ENCODE measurements around the gene TM9SF4.

TM9SF4 gene, protein sequence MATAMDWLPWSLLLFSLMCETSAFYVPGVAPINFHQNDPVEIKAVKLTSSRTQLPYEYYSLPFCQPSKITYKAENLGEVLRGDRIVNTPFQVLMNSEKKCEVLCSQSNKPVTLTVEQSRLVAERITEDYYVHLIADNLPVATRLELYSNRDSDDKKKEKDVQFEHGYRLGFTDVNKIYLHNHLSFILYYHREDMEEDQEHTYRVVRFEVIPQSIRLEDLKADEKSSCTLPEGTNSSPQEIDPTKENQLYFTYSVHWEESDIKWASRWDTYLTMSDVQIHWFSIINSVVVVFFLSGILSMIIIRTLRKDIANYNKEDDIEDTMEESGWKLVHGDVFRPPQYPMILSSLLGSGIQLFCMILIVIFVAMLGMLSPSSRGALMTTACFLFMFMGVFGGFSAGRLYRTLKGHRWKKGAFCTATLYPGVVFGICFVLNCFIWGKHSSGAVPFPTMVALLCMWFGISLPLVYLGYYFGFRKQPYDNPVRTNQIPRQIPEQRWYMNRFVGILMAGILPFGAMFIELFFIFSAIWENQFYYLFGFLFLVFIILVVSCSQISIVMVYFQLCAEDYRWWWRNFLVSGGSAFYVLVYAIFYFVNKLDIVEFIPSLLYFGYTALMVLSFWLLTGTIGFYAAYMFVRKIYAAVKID

DNA sequence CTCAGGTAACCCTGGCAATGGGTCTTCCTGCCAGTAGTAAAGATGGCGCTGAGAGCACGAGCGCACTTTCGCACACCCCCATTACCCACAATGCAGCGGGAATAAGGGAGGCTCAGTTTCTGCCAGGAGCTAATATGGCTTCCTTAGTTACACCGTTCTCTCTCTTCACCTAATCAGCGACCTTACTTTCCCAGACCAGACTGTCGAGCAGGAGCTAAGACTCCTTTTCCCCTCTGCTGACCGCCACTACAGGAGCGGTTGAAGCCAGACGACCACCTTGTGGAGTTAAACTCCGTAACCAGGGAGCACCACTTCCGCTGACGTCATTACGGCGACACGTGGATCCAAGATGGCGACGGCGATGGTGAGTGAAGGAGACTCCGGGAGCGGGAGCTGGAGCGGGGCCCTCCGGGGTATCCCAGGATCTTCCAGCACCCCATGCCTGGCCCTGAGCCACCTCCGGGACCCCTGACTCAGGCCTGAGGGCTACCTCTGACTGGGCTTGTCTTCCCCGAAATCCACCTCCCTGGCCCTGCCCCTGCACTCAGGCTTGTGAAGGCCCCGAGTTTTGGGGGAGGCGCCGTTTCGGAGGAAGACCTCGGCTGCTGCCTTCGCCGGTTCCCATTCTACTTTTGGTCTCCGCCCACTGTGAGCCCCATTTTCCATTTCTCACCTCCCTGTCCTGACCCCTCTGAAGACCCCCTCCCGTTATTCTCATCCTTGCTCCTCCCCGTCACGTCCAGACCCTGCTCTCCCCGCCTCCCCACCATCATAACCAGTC lies at the start of gene TM9SF4:
TM9SF4 (plus strand) TSS at position 323 of the 781 bp plus-strand sequence; CDS start at position 350, 27 bp downstream.
- ATAC-seq = peak; percentile 87

DNA sequence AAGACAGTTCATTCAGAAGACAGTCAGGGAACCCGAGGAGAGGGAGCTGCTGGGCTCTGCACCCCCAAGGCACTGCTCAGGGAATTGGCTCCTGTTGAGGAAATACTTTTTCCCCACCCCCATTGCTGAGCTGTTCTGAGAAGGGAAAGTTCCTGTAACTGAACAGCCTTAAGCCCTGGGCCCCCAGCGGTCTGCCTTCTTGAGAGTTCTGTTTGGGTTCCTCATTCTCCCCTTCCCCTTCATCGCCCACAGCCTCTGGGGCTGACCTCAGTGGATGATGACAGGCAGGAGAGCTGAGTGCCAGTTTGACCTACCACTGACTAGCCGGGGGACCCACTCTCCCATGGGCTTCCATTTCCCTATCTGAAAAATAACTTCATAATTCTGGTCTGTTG lies 46.7 kb upstream of the TM9SF4 start:
- peak in 1 of 2 donors; percentile 20 for ATAC-seq

DNA sequence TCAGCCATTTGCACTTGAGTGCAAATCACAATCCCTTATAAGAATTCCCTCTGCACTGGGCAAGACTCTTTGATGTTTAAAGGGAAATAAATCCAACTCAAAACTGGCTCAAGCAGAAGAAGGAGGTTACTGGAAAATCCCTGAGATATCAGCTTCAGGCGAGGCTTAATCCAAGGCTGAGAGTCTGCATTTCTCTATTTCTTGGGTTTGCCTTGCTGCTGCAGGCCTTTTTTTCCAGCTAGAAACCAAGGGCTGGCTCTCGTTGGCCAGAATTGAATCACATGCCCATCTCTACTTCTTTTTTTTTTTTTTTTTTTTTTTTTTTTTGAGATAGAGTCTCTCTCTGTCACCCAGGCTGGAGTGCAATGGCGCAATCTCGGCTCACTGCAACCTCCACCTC lies 45.8 kb upstream of the TM9SF4 start:
- ATAC-seq = no peak

DNA sequence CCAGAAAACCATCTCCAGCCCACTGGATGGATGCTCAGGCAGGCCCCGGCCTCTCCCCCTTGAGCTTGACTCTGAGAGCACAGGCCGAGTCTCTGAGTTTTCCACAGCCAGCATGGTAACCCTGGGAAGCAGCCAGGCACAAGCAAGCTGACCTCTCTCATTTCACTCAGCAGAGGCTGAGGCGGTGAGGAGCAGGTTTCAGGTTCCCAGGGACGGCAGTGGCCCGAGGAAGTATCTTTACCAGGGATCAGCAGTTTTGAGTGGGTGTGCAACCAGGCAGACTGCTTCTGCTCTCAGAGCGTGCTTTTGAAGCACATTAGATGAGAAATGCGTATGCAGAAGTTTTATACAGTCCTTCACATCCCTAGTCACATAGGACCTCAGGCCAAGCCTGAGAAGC lies 44.8 kb upstream of the TM9SF4 start:
- ATAC-seq = no peak

DNA sequence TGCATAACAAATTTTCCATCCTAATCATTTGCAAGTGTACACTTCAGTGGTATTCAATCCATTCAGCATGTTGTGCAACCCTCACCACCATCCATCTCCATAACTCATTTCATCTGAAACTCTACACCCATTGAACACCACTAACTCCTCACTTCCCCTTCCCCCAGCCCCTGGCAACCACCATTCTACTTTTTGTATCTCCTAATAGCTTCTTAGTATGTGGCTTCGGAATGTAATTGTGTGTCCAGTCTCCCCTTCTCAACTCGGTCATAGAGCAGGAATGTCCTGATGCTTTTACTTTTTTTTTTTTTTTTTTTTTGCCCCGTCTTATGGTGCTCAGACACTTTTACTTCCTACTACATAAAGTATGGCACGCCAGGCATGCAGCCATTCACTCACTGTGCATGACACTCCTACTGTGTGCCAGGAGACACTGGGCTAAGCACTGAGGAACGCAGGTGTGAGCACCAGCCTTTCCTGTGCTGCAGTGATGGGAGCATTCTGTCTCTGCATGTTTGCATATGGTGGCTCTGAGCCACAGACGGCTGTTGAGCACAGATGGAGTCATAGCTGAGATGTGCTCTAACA lies 42.2 kb upstream of the TM9SF4 start:
- no peak for ATAC-seq

DNA sequence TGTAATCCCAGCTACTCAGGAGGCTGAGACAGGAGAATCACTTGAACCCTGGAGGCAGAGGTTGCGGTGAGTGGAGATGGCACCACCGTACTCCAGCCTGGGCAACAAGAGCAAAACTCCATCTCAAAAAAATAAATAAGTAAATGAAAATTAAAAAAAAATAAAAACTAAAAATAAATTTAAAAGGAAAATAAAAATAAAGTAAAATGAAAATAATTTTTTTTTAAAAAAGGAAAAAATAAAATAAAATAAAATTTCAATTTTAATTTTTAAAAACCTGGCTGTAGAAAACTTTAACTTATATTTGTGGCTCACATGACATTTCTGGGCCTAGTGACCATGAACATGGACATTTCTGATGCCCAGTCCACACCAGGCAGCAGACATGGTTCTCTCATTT lies 41.3 kb upstream of the TM9SF4 start:
- ATAC-seq = no peak

DNA sequence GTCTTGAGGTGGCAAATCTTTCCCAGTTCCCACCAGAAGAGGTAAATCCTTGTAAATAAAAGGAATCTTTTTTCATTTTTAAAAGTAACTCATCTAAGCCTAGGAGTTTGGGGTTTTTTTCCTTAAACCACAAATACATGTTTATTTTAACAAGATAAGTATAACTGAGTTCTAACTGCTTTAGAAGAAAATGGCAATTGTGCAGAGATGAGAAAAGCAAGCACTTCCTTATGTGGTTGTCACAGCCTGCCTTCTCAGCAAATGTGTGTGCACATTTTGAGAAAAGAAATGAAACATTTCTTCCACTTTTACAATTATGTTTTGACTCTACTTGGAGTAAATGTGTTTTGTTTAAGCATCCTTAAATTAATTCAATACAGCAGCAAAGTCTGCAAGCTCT lies 39.8 kb upstream of the TM9SF4 start:
- ATAC-seq = no peak

DNA sequence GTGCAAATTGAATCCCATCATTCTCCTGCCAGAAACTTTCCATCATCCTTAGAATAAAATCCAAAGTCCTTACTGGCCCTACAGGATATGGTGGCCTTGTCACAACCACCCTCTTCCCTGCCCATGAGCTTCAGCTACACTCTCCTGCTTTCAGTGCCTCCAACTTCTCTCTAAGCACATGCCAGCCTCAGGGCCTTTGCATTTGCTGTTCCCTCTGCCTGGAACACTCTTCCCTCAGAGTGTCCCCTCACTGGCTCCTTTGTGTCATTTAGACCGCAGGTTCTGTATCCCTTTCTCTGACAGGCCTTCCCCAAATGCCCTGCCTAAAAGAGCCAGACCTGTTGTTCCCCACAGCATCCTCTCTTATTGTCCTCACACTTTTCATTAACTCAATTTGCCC lies 39.2 kb upstream of the TM9SF4 start:
- ATAC-seq = no peak

DNA sequence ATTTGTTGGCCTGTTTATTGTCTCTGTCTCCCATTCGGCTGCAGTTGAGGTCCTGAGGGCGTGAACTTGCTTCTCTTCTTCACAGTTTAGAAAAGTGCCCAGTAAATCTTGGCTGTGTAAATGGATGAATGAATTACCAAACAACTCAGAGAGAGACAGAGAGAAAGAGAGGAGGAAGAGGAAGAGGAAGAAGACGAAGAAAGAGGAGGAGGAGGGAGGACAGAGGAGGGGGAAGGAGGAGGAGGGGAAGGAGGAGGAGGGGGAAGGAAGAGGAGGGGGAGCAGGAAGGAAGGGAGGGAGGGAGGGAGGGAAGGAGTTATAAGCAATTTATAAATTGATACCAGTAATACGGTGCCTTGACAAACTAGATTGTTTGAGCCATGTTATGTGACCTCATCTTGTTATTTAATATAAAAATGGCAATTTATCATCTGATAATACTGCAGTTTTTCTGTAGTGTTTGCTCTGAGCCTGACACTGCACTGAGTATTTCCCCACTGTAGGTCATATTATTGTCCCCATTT lies 38.8 kb upstream of the TM9SF4 start:
- ATAC-seq = no peak

DNA sequence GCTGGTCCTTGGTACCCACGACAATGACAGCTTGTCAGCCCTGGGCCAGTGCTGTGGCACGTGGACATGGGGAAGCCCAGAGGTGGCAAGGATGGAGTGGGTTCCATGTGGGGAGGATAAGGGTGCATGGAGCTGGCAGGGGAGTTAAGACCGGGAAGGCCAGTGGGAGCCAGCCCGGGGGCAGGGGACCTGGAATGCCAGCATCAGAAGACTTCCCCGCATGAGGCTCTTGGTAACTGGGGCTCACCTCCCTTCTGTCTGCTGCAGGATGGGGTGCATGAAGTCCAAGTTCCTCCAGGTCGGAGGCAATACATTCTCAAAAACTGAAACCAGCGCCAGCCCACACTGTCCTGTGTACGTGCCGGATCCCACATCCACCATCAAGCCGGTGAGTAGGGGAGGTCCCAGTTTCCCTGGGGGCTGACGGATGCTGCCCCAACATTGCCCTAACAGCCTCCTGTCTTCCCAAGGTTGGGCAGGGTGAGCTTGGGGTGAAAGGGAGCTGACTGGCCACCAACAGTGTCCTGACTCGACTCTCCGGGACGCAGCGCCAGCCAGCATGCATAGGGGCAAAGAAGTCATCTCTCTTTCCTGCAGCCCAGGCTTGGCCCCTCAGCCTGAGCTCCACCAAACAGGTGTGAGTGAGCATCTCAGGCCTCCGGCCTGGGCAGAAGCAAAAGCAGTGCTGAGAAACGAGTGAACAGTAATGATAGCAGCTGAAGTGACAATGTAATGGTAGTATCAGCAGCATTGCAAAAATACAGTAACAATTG lies 37.9 kb upstream of the TM9SF4 start:
- ATAC-seq = no peak

DNA sequence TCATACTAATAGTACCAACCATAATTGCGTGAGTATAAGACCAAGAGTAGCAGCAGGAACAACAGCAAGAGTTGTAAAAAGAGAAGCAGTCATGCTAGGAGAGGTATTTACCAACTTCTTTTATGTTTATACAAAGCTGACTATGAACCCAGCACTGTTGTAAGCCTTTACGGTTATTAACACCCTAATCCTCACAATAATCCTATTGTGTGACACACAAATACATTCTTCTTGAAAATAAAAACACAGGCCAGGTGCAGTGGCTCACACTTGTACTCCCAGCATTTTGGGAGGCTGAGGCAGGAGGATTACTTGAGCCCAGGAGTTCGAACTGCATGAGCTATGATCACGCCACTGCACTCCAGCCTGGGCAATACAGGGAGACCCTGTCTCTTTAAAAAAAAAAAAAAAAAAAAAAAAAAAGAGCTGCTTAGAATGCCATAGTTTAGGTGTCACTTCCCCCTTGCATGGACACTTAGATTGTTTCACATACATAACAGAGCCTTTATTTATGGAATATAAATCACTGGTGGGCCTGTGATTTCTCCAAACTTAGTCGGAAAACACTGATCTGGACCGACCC lies 37.3 kb upstream of the TM9SF4 start:
- ATAC-seq = no peak

DNA sequence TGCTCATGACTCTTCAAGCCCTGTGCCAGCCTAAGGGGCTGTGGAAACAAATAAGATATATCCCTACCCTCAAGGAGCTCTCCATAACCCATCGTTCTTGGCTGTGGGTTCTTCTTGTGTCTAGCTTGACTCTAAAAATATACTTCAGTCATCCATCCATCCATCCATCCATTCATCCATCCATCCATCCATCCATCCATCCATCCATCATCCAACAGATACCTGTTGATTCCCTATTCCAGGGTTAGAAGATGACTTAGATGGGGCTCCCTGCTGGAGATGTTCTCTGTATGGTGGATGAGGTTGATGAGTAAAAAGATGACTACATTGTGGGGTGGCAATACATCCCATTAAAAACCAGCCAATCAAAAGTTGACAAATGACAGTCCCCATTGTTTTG lies 34.0 kb upstream of the TM9SF4 start:
- no peak for ATAC-seq

DNA sequence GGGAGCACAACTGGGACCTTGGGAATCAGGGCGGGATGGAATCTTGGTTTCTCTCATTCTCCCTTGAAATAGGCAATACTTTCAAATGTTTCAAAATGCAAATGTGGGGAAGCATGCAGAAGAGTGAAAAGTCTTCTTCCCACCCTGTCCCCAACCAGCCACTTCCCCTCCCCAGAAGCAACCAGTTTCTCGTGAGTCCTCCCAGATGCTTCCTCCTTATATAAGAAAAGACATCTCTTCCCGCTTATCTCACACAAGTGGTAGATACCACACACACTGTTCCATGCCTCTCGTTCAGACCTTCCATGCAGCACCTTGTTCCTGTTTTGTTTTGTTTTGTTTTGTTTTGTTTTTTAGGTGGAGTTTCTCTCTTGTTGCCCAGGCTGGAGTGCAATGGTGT lies 32.3 kb upstream of the TM9SF4 start:
- ATAC-seq = no peak

DNA sequence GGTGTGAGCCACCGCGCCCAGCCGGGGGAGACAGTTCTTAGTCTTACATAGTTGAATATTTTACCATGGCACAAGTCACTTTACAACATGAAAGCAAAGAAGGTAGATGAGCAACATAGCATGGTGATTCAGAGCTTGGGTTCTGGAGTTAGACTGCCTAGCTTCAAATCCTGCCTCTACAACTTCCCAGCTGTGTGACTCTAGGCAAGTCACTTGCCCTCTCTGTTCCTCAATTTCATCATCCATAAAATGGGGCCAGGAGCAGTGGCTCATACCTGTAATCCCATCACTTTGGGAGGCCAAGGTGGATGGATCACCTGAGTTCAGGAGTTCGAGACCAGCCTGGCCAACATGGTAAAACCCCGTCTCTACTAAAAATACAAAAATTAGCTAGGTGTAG lies 31.2 kb upstream of the TM9SF4 start:
- ATAC-seq = no peak

DNA sequence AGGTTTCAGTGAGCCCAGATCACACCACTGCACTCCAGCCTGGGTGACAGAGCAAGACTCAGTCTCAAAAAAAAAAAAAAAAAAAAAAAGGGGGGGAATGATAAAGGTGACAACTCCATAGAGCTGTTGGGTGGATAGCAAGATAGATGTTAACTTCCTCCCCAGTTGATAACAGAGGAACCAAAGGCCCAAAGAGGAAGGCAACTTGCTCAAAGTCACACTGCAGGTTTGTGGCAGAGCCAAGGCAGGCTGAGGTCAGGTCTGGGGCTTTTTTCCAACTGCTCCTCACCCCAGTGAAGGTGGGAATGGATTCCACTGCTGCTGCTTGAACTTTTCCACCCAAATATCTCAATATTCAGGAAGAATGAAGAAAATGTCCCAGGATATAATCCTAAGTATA lies 30.7 kb upstream of the TM9SF4 start:
- no peak for ATAC-seq

DNA sequence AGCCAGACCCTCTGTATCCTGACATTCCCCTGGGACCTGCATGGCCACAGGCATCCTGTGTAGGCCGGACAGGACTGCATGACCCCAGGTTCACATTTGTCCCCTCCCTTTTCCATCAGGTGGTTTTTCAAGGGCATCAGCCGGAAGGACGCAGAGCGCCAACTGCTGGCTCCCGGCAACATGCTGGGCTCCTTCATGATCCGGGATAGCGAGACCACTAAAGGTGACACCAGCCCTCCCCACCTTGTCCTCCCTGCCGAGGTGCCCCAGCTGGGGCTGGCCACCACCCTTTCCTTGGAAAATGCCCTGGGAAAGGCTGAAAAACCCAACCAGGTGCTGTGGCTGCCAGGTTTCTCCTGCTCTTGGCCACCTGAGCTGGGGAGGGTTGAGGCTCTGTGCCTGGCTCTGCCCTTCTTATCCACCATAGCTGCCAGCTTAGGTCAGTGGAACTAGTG lies 29.8 kb upstream of the TM9SF4 start:
- ATAC-seq = no peak

DNA sequence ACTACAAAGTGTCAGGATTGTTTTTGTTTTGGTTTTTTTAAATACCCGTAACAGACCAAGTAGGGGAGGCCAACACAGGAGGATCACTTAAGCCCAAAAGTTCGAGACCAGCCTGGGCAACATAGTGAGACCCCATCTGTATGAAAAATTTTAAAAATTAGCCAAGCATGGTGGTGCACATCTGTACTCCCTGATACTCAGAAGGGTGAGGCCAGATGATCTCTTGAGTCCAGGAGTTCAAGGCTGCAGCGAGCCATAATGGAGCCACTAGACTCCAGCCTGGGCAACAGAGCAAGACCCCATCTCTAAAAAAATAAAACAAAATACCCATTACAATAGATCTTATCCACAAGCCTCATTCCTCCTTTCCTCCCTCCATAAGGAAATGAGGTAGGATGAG lies 28.7 kb upstream of the TM9SF4 start:
- ATAC-seq = no peak

DNA sequence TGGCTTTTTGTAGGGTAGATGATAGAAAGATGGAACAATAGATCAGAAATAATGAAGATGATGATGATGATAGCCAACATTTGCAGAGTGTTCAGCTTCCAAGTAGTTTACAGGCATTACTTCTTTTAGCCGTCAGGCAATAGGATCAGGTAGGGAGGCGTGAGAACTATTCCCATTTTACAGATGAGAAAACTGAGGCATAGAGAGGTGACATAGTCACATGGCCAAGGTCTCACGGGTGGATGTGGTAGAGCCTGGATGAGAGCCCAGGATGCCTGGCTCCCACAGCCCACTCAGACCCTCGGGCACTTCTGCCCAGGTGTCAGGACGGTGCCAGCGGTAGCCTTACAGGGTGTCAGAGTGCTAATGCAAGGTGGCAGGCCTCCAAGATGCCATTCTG lies 26.0 kb upstream of the TM9SF4 start:
- no peak for ATAC-seq

DNA sequence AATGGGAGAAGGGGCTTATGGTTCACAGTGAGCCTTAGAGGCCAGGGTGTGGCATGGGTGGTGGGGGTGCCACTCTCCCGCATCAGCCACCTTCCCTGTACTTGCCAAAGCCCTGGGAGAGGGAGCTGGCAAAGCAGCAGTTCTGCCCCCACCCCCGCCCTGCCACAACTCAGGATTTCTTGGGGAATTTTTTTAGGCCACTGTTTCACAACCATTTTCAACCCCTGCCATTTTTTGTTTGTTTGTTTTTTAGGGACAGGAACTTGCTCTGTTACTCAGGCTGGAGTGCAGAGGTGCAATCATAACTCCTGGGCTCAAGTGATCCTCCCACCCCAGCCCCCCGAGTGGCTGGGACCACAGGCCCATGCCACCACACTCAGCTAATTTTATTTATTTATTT lies 22.4 kb upstream of the TM9SF4 start:
- ATAC-seq = no peak

DNA sequence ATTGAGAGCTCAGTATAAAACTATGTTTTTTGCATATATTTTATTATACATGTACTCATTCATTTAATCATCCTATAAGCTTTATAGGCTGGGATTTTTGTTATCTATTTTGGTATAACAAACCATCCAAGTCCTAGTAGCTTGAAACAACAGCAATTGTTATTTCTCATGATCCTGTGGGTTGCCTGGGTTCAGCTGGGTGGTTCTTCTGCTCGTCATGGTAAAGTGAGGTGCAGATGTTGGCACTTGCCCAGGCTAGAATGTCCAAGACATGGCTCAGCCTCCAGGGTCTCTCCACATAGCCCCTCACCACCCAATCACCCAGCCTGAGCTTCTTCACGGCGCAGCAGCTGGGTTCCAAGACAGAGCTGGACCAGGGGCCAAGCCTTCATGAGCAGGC lies 20.8 kb upstream of the TM9SF4 start:
- ATAC-seq = no peak

DNA sequence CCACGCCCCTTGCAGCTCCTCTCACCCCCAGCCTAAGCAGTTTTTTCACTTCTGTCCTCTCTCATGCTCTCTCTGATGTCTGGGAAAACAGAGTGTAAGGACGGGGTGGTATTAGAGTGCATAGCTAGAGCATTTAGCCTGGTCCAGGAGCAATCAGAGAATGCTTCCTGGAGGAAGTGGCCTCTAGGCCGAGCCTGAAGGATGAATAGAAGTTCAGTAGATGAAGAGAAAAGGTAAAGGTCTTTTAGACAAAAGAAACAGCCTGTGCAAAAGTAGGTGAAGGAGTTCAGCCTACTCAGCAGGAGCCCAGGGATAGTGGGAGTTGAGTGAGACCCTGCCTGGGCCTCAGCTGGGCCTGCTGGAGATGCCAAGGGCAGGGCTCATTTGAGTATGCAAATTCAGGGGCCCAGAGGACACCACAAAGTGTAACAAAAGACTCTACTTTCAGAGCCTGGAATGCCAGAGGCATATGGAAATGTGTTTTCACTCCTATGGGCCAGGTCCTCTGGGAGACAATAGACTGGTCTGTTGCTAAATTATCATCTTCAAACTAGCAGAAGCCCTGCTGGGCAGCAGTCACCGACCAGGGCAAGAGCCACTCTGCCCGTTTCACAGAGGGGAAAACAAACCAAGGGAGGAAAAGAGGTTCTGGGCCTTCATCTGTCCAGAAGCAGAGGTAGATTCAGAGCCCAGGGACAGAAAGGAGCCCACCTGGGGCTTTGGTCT lies 19.7 kb upstream of the TM9SF4 start:
- no peak for ATAC-seq
